GM12878 (cell line): ENCODE data around the gene CAMLG. TPM values are rescaled to one million over a fixed set of nuclear protein-coding genes. Genes with fewer than 3 reads are reported as not detected.

Experiments used
- ATAC-seq: fragments of 200-7000 bp; cut with Tn5 transposase; 3 replicates; pipeline ENCODE4 v1.9.1; 2020; ENCODE audit warnings: mild to moderate bottlenecking, moderate library complexity
- BruUV-seq: library from RNA; stranded (reverse); fragments of 400-500 nt; replicated peaks from 2 replicates; lab custom pipeline; 2021; lab: Mats Ljungman, UMichigan
- CTCF ChIA-PET: fragments of 300-600 bp; sonication (Branson Sonifier 250); formaldehyde crosslinking; extraction: SDS; loops from one replicate; lab custom pipeline; 2021; ENCODE audit warnings: inconsistent platforms; lab: Yijun Ruan, JAX
- POLR2A ChIA-PET: fragments of 350-600 bp; formaldehyde crosslinking; extraction: SDS; loops from one replicate; lab custom pipeline; 2021; ENCODE audit warnings: inconsistent platforms; lab: Charles Lee
- RAD21 ChIA-PET: fragments of 300-600 bp; sonication (Branson Sonifier 250); formaldehyde crosslinking; loops from one replicate; lab custom pipeline; 2023; ENCODE audit warnings: antibody characterized with exemption; ENCODE audit not compliant: unreplicated experiment; lab: Charles Lee
- SMC1A ChIA-PET: fragments of 300-600 bp; sonication (Branson Sonifier 250); formaldehyde crosslinking; loops from one replicate; lab custom pipeline; 2023; ENCODE audit not compliant: unreplicated experiment, uncharacterized antibody; lab: Charles Lee
- DNase-seq: peaks from one replicate; pipeline ENCODE4 v3.0.0-alpha.2; 2011; ENCODE audit warnings: low read depth, low spot score
- FAIRE-seq: peaks from 3 replicates; lab custom pipeline; 2011; peaks lifted over from hg19 to GRCh38; lab: Jason Lieb, UNC
- H2AFZ ChIP-seq: 2 replicates; pipeline ENCODE4 v1.6.0; 2011; ENCODE audit warnings: low read depth, low read length, control low read depth; ENCODE audit not compliant: control insufficient read depth
- H3K27ac ChIP-seq: 2 replicates; pipeline ENCODE4 v1.5.1; 2011; ENCODE audit warnings: control low read depth; ENCODE audit not compliant: control insufficient read depth, insufficient read depth
- H3K27me3 ChIP-seq, 2 experiments: replicated peaks in 1 of 2; 2 replicates each; pipeline versions ENCODE4 v1.6.0 to v1.6.1; 2011; ENCODE audit warnings: low read length in 1 of 2; ENCODE audit not compliant: control insufficient read depth in 2 of 2, insufficient read depth in 2 of 2
- H3K36me3 ChIP-seq, 2 experiments: 2 replicates each; pipeline ENCODE4 v1.5.1; 2011; ENCODE audit warnings: low read length in 1 of 2; ENCODE audit not compliant: control insufficient read depth in 2 of 2, insufficient read depth in 2 of 2
- H3K4me1 ChIP-seq: 2 replicates; pipeline ENCODE4 v1.6.1; 2011; ENCODE audit warnings: mild to moderate bottlenecking, low read length, moderate library complexity, mixed read lengths; ENCODE audit not compliant: control insufficient read depth, insufficient read depth
- H3K4me2 ChIP-seq: 2 replicates; pipeline ENCODE4 v1.6.0; 2011; ENCODE audit warnings: control low read depth; ENCODE audit not compliant: control insufficient read depth, insufficient read depth
- H3K4me3 ChIP-seq: fragments of 200-600 bp; sonication (generic); 2 replicates; pipeline ENCODE4 v1.5.1; 2016
- H3K79me2 ChIP-seq: 2 replicates; pipeline ENCODE4 v1.6.0; 2011; ENCODE audit warnings: low read length; ENCODE audit not compliant: control insufficient read depth, insufficient read depth
- H3K9ac ChIP-seq: 2 replicates; pipeline ENCODE4 v1.8.0; 2011; ENCODE audit warnings: low read length, control low read depth, mixed read lengths; ENCODE audit not compliant: control insufficient read depth, insufficient read depth
- H3K9me3 ChIP-seq: replicated peaks from 3 replicates; pipeline ENCODE4 v1.5.1; 2011; ENCODE audit warnings: mild to moderate bottlenecking, low read length; ENCODE audit not compliant: control insufficient read depth, insufficient read depth
- H4K20me1 ChIP-seq: 2 replicates; pipeline ENCODE4 v1.6.0; 2011; ENCODE audit not compliant: control insufficient read depth, insufficient read depth
- CBX3 ChIP-seq: fragments of 200-600 bp; sonication (generic); IDR thresholded peaks from 2 replicates; pipeline ENCODE4 v1.6.1; 2016; ENCODE audit warnings: low read depth, borderline replicate concordance
- EP300 ChIP-seq, 2 experiments: fragments of 150-350 bp in 1 of 2; IDR thresholded peaks; 2 replicates each; pipeline ENCODE4 v1.6.1; 2011 to 2012; ENCODE audit warnings: low read depth in 2 of 2, low read length in 2 of 2, borderline replicate concordance in 1 of 2, improper control_type of control experiment in 1 of 2, inconsistent platforms in 1 of 2; ENCODE audit not compliant: control insufficient read depth in 1 of 2
- KLF5 ChIP-seq: fragments of 450-650 bp; IDR thresholded peaks from 2 replicates; pipeline ENCODE4 v1.6.1; 2014; ENCODE audit warnings: mild to moderate bottlenecking; ENCODE audit not compliant: partially characterized antibody
- NR2C1 ChIP-seq: fragments of 450-650 bp; IDR thresholded peaks from 2 replicates; pipeline ENCODE4 v1.6.1; 2017; ENCODE audit warnings: antibody characterized with exemption, mild to moderate bottlenecking, moderate library complexity
- RAD21 ChIP-seq: IDR thresholded peaks from 2 replicates; pipeline ENCODE4 v1.6.1; 2011; ENCODE audit warnings: mild to moderate bottlenecking, low read depth, low read length, moderate library complexity; ENCODE audit not compliant: insufficient read depth
- SPI1 ChIP-seq: IDR thresholded peaks from 2 replicates; pipeline ENCODE4 v1.6.1; 2011; ENCODE audit warnings: low read depth, mild to moderate bottlenecking, low read length, moderate library complexity, borderline replicate concordance; ENCODE audit not compliant: insufficient read depth
- ZZZ3 ChIP-seq: IDR thresholded peaks from 2 replicates; pipeline ENCODE4 v1.6.1; 2011; ENCODE audit warnings: low read depth; ENCODE audit not compliant: control insufficient read depth, insufficient read length
- WGBS: methylation state at CpG from one replicate; pipeline ENCODE4 v1.1.6; 2016; ENCODE audit warnings: low lambda C conversion rate; ENCODE audit not compliant: insufficient replicate concordance, insufficient coverage; ENCODE audit errors: missing lambda C conversion rate; 5-methylcytosine and 5-hydroxymethylcytosine counted together
- in situ Hi-C: fragments of 300-500 bp; cut with MboI; formaldehyde crosslinking; loops from 9 replicates; pipeline ENCODE4 v1.14.3; 2018; ENCODE audit warnings: mixed read lengths
- intact Hi-C: fragments of 100-400 bp; cut with micrococcal nuclease; formaldehyde crosslinking; loops from one replicate; pipeline ENCODE4 v1.14.2; 2022; ENCODE audit not compliant: unreplicated experiment
- polyA plus RNA-seq, 11 experiments: library from polyadenylated mRNA; depleted of rRNA in 4 of 11; unstranded in 6 of 11; stranded (reverse) in 5 of 11; fragments of >200 nt; fragmentation: Nextera tagmentation in 4 of 11; fragmentation: Illumina TruSeq in 1 of 11; extraction: Ambion mirVana in 4 of 11; extraction: Trizol in 1 of 11; gene quantifications; 1 replicate in 1 of 11; 2 replicates in 10 of 11; pipeline versions ENCODE4 v1.2.1 to v1.2.3, GENCODE V29; 2011 to 2016; ENCODE audit warnings: inconsistent platforms in 2 of 11, missing spikeins in 2 of 11, low read depth in 1 of 11
- total RNA-seq, 4 experiments: library from RNA; depleted of rRNA in 3 of 4; stranded (reverse); fragments of >200 nt in 3 of 4; fragmentation: Illumina TruSeq in 1 of 4; extraction: Trizol in 1 of 4; gene quantifications; 2 replicates each; pipeline versions ENCODE4 v1.2.1 to v1.2.3, GENCODE V29; 2013 to 2021
- TF ChIP-seq, protein P1 (sequence below): IDR thresholded peaks from 2 replicates; pipeline ENCODE4 v1.6.1; 2011; ENCODE audit warnings: borderline replicate concordance, low read depth, mild to moderate bottlenecking, moderate library complexity, low read length; ENCODE audit not compliant: insufficient read depth, poor library complexity, severe bottlenecking

The CAMLG gene
- total and polyA plus RNA-seq, 10 of the 15 experiments (the other 5 are each of a cell fraction or from before 2014, with no cell fraction given), result 18.5 to 51.7 (median 25.5) TPM

DNA sequence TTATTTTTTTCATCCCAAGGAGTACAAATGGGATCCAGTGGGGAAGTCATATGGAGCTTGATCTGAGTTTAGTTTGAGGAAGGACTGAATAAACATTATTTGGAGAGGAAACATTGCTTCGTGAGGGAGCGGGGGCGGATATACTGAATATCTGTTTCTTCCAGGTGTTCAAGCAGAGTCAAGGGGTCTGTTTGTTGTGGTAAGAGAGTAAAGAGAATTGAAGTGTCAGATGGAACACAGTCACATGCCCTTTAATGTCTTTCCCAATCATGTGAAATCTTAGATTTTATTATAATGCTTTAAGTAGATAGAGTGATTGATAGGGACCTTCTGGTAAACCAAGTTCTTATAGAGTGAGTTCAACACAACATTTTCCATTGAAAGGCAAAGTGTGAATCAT is 53.9 kb downstream of the CAMLG start:
- no TSS peak for BruUV-seq
- intact Hi-C loops, result no loop called here
- ChIA-PET SMC1A (interaction anchor here (0.8 kb wide), 1 partner anchor 33 kb away, joined by 3 read pairs; no protein-coding TSS in a partner anchor), RAD21 (interaction anchor here (1.4 kb wide), 1 partner anchor 112 kb away, joined by 4 read pairs; no protein-coding TSS in a partner anchor), CTCF (interaction anchor here (0.9 kb wide), 1 partner anchor 29 kb away, joined by 3 read pairs; no protein-coding TSS in a partner anchor), POLR2A (no interaction called here)
- no peaks in the 10 kb centered on the region for H3K79me2 ChIP-seq
- DNase-seq (no peak), FAIRE-seq (no peak), ATAC-seq (no peak)
- in situ Hi-C loops, result no loop called here
- H3K27me3 ChIP-seq, result no peaks in the 10 kb centered on the region
- no peak overlapping the region for H3K27ac ChIP-seq
- WGBS, result 98% methylated on average over 3 of the region's 3 CpGs
- H3K36me3 ChIP-seq, result peaks cover 4 to 41% of the 10 kb centered on the region in 2 experiments
- H4K20me1 ChIP-seq, result no peaks in the 10 kb centered on the region
- H3K4me3 ChIP-seq, result no peak overlapping the region
- H2AFZ ChIP-seq, result no peak overlapping the region
- no peak for TF ChIP-seq RAD21
- TF ChIP-seq NR2C1, result no peak
- TF ChIP-seq SPI1, result no peak
- no peak for TF ChIP-seq CBX3
- TF ChIP-seq, protein P1, sequence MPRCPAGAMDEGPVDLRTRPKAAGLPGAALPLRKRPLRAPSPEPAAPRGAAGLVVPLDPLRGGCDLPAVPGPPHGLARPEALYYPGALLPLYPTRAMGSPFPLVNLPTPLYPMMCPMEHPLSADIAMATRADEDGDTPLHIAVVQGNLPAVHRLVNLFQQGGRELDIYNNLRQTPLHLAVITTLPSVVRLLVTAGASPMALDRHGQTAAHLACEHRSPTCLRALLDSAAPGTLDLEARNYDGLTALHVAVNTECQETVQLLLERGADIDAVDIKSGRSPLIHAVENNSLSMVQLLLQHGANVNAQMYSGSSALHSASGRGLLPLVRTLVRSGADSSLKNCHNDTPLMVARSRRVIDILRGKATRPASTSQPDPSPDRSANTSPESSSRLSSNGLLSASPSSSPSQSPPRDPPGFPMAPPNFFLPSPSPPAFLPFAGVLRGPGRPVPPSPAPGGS, result no peak
- no peak for TF ChIP-seq EP300 (IDR thresholded peaks at IDR 0.05; ENCODE audit: borderline replicate concordance in 1 of 2, control insufficient read depth in 1 of 2, low read depth in 2 of 2, low read length in 2 of 2)
- TF ChIP-seq KLF5, result no peak
- TF ChIP-seq ZZZ3, result no peak
- no peaks in the 10 kb centered on the region for H3K4me1 ChIP-seq
- no peaks in the 10 kb centered on the region for H3K9me3 ChIP-seq
- H3K4me2 ChIP-seq, result no peak overlapping the region
- H3K9ac ChIP-seq, result no peak overlapping the region
